Stimulated activated CD4-positive, alpha-beta T cell treated with anti-CD3 and anti-CD28 coated beads, Interleukin-4, amount 100 ng/mL, for 24 hours (primary cell): ENCODE data around the gene PMFBP1.

Source experiments
- DNase-seq: peaks from one replicate; pipeline ENCODE4 v3.0.0-alpha.2; 2020

PMFBP1 gene

DNA sequence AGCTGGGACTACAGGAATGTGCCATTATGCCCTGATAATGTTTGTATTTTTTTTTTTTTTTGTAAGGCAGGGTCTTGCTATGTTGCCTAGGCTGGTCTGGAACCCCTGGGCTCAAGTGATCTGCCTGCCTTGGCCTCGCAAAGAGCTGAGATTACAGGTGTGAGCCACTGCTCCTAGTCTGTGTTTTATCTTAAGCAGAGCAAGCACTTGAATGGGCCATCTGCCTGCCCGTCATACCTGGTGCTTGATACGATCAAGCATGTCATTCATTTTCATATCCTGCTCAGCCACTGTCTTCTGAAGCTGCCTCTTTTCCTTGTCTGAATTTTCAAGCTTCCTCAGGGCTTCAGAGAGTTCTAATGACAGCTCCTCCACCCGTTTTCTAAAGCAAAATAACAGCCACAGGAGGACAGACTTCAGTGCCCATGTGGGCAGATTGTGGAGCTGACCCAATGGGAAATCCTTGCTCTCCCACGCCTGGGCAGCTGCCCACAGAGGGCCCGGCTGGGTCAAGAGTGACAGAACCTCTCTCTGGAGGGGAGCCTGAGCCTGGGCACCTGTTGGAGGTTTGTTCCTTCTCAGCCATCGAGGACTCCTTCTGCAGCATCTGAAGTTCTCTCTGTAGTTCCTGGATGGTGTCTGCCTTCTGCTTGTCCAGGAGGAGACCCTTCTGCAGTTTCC lies 41.8 kb downstream of the PMFBP1 start:
- DNase-seq: no peak

GRCh38 chr16:72128701-72129100 lies 43.3 kb downstream of the PMFBP1 start:
- DNase-seq: no peak

DNA sequence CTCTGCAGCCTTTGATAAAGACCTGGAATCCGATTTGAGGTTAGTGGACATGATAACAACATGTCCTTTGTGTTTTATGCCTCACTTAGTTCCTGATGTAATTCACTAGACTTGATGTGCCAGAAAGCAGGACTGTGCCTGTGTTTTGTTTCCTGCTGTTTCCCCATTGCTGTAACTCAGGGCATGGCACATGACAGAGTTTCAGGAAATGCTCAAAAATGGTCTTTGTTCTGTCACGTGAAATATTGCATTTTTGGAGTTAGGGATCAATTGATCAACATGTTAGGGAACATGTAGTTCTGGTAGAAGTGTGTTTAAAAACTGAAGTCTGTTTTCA lies 45.6 kb downstream of the PMFBP1 start:
- DNase-seq: no peak

DNA sequence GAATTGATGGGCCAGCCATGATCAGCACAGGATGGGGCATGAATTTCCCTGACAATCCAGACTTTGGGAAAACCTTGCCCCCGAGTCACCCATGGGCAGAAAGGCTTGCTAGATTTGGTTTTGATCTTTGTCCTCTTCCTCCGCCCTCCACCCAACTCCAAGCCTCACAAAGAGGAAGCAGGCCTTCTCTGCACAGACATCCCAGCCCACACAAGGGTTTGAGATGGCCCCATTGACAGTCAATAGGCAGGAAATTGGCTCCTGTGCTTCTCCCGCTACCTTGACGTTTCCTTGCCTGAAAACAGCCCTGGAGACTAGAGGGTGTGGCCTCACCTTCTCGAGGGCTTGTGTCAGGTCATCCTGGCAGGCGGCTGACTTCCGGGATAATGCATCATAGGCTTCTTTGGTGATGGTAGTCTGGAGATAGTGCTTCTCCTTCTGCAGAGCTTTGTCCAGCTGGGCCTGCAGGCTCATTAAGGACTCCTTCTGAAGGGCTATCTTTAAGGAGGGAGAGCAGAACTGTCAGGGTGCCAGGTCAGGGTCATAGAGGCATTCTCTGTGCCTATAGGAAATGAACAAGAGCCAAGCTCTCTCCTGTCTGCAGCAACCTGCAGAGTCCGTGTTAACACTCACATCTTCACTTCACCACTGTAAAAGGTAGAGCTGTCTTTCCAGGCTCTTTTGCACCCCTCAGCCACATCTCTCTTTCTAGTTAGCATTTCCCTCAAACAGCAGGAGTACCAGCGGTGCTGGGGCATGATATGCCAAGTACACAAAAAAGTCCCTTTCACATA lies 46.1 kb downstream of the PMFBP1 start:
- DNase-seq: no peak

- peak; percentile 63 for DNase-seq
These were observed 47.0 kb downstream of the PMFBP1 start for GRCh38 chr16:72124761-72125634.

- no peak for DNase-seq
These were observed 47.8 kb downstream of the PMFBP1 start for GRCh38 chr16:72124148-72124547.

DNA sequence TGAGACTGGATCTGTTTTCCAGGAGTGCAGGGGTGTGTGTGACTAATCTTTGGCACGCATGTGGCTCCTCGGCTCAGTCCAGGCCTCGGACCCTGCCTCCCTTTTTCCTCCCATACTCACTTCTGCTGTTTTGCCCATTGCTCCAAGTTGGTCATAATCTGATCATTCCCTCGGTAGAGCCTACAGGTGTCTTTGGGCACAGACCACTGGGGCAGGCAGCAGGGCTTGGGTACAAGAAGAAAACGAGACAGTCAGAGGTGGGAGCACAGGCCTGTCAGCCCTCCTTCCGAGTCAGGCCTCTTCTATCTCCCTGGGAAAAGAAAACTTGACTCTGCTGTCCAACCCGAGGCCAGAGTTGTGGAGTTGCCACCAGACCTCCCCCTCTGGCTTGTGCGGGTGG lies 48.5 kb downstream of the PMFBP1 start:
- DNase-seq: no peak

DNA sequence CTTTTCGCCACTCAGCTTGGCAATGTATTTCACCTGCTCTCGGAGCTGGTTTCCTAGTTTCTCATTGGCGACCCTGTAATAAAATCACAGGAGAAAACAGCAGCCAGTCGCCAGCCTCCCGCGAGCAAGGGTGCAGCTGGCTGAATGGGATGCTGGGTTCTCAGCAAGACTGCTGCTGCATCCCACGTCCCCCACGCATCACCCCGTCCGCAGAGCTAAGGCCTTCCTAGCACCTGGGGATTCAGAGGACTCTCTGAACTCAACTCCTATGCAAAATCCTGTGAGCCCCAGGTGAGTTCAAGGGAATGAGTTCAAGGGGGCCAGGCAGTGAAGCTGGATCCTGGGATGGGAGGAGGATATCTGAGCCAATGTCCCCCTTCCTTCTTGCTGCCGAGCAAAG lies 49.0 kb downstream of the PMFBP1 start:
- DNase-seq: no peak

DNA sequence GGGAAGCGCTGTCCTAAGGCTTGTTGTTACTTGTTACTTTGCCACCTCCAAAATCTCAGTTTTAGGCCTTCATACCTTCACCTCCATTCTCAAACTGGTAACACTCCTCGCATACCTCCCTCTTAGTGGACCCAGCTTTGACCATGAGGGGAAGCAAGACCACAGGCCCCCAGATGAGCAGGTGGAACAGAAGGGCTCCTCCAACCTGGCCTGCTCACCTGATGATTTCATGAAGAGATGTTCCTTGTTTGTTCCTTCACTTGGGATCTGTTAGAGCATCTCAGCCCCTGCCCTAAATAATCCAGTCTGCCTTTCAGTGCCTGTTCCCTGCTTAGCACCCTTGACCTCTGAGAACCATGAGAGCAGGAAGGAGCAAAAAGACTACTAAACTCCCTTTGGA lies 49.6 kb downstream of the PMFBP1 start:
- no peak for DNase-seq

GRCh38 chr16:72120026-72120425 lies 51.9 kb downstream of the PMFBP1 start:
- no peak for DNase-seq

DNA sequence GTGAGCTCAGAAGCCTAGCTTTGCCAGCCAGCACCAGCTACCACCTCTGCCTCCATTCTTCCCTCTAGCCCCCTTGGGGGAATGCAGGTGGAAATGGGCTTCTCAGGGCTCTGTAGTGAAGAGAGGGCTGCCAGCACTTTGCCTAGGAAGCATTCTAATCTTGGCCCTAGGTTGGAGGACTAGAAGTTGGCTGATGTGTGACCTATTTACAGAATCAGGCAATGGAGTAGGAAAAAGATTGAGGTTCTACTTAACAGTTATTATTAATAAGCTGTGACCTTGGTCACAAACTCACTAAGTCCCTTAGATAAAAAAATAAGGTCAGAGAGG lies 58.4 kb downstream of the PMFBP1 start:
- DNase-seq: no peak

DNA sequence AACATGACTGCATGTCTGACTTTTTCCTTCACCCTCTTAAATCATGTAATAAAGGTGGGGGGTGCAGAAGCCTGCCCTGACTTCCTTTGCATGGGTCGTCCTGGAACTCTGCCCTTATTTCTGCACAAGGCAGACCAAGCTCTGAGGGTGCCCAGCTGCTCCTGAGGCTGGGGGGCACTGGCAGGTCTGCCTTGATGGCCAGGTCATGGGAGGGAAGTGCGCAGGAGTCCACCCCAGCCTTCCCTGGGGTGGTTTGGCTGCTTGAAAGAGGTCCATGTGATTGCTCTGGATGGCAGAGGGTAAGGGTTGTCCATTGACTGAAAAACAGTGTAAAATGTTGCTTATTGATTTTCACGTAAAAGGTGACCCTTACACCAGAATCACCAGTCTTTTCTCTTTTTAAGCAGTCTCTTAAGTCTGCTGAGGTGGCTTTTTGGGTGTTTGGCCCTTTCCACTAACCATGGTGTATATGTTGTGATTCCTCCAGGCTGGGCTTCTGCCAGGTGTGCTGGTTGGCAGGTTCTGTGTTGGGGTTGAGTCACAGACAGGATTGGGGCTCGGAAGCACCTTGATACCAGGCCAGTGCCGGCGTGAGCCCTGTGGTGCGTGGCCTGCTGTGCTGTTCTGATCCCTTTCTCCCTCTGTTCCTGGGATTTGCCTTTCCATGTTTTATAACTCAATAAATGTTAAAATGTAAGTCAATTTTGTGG lies 58.9 kb downstream of the PMFBP1 start:
- DNase-seq: no peak

DNA sequence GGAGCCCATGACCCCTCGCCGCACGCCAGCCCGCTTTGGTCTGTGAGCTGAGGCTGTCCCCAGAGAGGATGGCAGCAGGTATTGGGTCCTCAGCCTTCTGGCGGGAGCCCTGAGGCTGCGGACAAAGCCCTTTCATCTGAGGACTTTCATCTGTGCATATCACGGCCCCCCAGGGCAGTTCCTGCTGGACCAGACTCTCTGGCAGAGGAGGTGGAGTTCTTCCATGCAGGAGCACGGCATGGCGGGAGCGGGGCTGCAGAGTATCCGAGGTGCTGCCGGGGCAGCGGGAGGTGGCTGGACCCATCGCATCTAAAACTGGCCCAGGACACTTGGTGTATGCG lies 59.5 kb downstream of the PMFBP1 start:
- no peak for DNase-seq

- DNase-seq: no peak
These were observed 60.1 kb downstream of the PMFBP1 start for GRCh38 chr16:72111657-72112451.

DNA sequence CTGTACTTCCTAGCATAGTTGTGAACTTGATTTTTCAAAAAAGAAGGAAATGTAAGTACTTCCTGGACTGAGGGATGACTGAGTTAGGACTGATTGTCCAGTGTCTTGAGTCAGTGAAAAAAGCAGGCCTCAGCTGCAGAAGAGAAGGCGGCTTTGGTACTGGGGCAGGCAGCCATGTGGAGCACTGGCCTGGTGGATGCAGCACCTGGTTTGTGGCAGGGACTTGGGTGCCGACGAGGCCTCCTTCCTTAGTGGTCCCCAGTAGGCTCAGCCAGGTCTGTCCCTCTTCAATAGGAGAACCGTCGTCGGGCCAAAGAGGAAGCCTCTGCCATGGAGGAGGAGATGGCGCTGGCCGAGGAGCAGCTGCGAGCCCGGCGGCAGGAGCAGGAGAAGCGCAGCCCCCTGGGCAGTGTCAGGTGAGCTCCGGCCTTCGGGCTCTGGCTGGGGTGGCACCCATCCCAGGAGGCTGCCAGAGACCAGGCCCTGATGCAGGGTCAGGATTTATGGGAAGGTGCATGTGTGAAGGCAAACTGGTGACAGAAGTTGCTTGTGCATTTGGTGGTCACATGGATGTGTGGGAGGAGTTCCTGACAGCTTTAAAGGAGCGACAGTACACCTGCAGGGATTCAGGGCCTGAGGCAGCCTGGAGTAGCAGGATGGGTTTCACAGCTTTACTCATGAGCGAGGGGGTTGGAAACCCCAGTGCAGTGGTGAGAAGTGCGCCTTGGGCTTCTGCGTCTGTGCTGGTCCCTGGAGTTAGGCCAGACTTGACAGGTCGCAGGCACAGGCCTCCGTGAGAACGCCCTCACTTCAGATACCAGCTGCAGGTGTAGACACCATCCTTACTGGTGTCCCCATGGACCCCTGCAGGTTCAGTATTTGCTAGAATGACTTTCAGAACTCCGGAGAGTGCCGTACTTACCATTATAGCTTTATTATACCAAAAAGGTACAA lies 61.0 kb downstream of the PMFBP1 start:
- no peak for DNase-seq

DNA sequence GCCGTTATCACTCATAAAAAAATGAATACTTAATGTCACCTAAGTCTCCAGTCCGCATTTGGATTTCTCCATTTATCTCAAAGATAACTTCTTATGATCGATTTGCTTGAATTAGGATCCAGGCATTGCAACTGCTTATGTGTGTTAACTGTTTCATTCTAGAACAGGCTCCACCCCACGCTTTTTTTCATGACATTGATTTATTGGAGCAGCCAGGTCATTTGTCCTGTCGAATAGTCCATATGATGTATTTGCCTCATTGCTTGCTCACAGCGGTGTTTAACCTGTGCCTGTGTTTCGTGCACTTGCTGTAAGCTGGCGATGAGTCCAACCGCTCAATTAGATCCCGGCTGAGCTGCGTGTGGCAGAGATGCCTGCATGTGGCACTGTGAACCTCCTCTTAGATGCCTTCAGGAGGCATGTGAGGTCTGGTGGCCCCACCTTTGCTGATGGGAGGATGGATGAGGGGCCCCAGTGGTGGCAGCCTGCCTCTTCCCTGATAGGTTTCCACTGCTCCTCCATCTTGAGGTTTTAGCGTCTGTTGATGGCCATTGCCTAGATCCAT lies 61.9 kb downstream of the PMFBP1 start:
- DNase-seq: no peak

GRCh38 chr16:72109300-72109699 lies 62.7 kb downstream of the PMFBP1 start:
- DNase-seq: no peak

- DNase-seq: no peak
These were observed 63.4 kb downstream of the PMFBP1 start for GRCh38 chr16:72108353-72109102.

DNA sequence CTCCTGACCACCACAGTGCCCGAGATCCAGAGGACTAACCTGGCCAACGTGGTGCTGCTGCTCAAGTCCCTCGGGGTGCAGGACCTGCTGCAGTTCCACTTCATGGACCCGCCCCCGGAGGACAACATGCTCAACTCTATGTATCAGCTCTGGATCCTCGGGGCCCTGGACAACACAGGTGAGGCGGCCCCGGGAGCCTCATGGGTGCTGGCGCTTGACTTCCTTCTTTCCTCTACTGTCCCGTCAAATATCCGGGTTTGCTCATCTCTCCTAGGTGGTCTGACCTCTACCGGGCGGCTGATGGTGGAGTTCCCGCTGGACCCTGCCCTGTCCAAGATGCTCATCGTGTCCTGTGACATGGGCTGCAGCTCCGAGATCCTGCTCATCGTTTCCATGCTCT lies 64.6 kb downstream of the PMFBP1 start:
- no peak for DNase-seq

- DNase-seq: no peak
These were observed 66.0 kb downstream of the PMFBP1 start for GRCh38 chr16:72105978-72106377.
